ENCODE results near the gene RBBP8NL.

DNA sequence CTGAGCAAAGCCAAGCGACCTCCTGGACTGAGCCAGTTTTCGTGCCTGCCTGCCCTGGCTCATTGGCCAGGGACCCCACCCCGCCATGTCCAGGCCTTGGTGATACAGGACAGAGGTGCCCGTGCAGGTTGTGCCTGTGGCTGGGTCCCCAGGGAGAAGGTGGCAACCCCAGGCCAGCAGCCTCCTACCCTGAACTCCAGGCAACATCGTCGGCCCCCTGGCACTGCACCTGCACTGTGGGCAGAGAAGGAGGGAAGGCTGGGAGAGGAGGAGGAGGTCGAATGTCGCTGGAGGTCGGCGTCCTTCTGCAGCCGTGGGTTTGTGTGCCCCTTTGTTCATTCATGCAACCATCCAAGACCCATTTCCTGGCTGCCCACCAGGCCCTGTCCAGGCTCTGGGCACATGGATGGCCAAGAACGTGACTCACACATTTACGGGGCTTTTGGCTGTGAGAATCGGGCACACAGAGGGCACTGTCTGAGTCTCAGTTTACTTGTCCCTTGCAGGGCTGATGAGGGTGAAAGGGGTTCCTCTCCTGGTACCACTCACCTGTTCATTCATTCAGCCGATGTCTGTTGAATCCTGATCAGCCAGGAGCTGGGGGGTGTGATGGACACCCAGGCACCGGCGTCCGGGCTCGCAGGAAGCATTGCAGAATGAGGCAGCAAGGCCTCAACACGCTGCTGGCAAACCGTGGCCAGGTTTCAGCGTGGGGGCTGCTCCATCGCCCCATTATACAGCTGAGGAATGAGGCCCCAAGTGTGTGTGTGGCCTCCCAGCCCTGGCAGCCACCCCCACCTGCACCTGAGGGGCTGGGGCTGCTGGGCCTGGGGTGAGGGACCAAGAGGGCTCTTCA, 2.3 kb upstream of the RBBP8NL start:
- TF ChIP-seq, protein P1, sequence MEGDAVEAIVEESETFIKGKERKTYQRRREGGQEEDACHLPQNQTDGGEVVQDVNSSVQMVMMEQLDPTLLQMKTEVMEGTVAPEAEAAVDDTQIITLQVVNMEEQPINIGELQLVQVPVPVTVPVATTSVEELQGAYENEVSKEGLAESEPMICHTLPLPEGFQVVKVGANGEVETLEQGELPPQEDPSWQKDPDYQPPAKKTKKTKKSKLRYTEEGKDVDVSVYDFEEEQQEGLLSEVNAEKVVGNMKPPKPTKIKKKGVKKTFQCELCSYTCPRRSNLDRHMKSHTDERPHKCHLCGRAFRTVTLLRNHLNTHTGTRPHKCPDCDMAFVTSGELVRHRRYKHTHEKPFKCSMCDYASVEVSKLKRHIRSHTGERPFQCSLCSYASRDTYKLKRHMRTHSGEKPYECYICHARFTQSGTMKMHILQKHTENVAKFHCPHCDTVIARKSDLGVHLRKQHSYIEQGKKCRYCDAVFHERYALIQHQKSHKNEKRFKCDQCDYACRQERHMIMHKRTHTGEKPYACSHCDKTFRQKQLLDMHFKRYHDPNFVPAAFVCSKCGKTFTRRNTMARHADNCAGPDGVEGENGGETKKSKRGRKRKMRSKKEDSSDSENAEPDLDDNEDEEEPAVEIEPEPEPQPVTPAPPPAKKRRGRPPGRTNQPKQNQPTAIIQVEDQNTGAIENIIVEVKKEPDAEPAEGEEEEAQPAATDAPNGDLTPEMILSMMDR (IDR thresholded peaks at IDR 0.05): no peak
- TF ChIP-seq TP53 (CRISPR knock-in tag; IDR thresholded peaks at IDR 0.05) (no peak), NR3C1 (IDR thresholded peaks at IDR 0.05) (no peak), POLR2A (IDR thresholded peaks at IDR 0.05; ENCODE audit: low read length) (no peak)
- TF ChIP-seq, protein P2, sequence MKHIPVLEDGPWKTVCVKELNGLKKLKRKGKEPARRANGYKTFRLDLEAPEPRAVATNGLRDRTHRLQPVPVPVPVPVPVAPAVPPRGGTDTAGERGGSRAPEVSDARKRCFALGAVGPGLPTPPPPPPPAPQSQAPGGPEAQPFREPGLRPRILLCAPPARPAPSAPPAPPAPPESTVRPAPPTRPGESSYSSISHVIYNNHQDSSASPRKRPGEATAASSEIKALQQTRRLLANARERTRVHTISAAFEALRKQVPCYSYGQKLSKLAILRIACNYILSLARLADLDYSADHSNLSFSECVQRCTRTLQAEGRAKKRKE (CRISPR knock-in tag; IDR thresholded peaks at IDR 0.05; ENCODE audit: low read depth): no peak
